Measurements from ENCODE around the gene HSPB6.

Gene HSPB6

DNA sequence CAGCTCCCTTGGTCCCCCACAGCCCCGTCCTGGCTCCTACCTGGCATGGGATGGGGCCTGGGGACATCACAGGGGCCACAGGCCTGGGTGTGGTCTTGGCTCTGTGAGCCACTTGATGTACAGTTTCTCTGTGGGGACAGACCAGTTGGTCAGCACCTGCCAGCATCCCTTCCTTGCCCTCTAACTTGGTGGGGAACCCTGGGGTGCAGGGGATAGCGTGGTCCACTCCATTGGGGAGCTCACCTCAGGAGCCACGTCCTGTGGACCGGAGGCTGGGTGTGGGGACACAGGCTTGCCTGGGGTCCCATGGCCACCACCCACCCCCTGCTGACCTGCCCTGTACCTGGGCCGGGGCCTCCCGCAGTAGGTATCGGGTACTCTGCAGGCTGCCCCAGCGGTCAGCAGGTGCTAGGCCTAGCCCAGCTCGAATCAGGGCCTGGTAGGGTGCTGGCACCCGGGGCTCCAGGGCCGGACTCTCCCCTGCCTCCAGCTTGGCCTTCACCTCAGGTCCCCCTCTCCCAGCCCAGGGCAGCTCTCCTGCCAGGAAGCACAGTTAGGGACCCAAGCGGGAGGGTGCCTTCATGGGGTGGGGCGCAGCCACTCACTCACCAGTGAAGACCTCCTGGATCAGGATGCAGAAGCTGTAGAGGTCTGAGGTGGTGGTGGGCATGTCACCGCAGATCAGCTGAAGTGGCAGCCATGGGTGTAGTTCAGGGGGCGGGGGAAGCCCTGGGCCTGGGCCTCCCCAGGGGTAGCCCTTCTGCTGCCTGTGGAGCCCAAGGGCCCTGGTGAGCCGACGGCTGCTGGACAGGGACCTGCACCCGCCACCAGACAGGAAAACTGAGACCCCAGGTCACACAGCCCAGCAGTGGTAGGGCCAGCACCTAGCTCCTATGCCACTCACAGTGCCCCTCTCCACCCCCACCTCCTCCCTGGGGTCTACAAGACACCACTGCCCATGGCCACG is 33.4 kb upstream of the HSPB6 start:
- no peak overlapping the region for H3K27ac Mint-ChIP-seq
- H3K27me3 Mint-ChIP-seq = peaks cover 7 to 30% of the 10 kb centered on the region in 2 donors
- no peaks in the 10 kb centered on the region for H3K4me1 Mint-ChIP-seq (ENCODE audit: low read depth in 2 of 2)
- H3K36me3 Mint-ChIP-seq (ENCODE audit: insufficient read depth) = no peaks in the 10 kb centered on the region
- H3K4me3 Mint-ChIP-seq = no peak overlapping the region
- DNase-seq (no peak), ATAC-seq (replicated peaks) (no peak)
- H3K9me3 Mint-ChIP-seq = no peaks in the 10 kb centered on the region

DNA sequence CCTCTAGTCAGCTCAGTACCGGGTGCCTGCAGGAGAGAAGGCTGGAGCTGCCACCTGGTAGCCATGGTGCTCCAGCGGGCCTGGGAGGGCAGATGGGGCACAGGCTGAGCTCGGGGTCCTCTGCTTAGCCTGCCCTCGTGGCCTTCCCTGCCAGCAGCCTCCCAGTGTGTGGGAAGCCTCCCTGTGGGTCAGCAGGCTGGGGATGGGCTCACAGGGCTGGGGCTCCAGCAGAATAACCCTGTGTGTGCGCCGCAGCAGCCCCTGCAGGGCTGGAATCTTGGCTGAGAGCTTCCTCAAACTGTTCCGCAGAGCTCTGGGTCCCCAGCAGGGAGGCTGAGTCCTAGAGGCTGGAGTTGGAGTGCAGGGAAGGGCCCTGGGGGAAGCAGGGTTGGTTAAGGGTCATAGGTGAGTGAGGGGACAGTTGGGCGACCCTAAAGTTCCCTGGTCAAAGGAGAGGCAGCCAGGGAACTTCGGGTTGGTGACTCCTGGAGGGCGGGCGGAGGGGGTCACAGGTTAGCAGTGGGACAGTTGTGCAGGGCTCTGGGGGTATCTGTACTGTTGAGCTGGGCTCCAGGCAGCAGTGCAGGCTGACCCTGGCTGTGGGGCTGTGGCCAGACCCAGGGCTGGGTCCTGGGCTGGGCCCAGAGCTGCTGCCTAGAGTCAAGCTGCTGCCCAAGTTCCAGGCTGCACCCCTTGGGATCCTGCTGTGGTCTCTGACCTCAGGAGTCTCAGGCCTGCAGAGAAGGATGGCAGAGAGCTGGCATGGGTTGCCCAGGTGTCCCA is 32.6 kb upstream of the HSPB6 start:
- Mint-ChIP-seq H3K36me3 (ENCODE audit: insufficient read depth) (no peaks in the 10 kb centered on the region), H3K9me3 (no peaks in the 10 kb centered on the region), H3K4me3 (no peak overlapping the region), H3K27ac (no peak overlapping the region), H3K4me1 (ENCODE audit: low read depth in 2 of 2) (no peaks in the 10 kb centered on the region), H3K27me3 (peaks cover 7 to 30% of the 10 kb centered on the region in 2 donors)
- DNase-seq (no peak), ATAC-seq (replicated peaks) (no peak)

- peaks cover 0 to 20% of the 10 kb centered on the region in 2 donors for H3K27me3 Mint-ChIP-seq
- H3K36me3 Mint-ChIP-seq (ENCODE audit: insufficient read depth) = no peaks in the 10 kb centered on the region
- H3K4me3 Mint-ChIP-seq = no peak overlapping the region
- ATAC-seq (replicated peaks) (no peak), DNase-seq (no peak)
- H3K4me1 Mint-ChIP-seq (ENCODE audit: low read depth in 2 of 2) = no peaks in the 10 kb centered on the region
- no peaks in the 10 kb centered on the region for H3K9me3 Mint-ChIP-seq
- H3K27ac Mint-ChIP-seq = no peak overlapping the region
Measured at GRCh38 chr19:35788205-35788960, 31.6 kb upstream of the HSPB6 start.

- Mint-ChIP-seq H3K4me1 (ENCODE audit: low read depth in 2 of 2) (no peaks in the 10 kb centered on the region), H3K27ac (no peak overlapping the region)
- no peak for ATAC-seq (replicated peaks)
Measured at GRCh38 chr19:35787227-35787799, 30.5 kb upstream of the HSPB6 start.

GRCh38 chr19:35786299-35787160 is 29.7 kb upstream of the HSPB6 start:
- ATAC-seq (replicated peaks) (no peak), DNase-seq (no peak)
- Mint-ChIP-seq H3K27ac (no peak overlapping the region), H3K4me1 (ENCODE audit: low read depth in 2 of 2) (no peaks in the 10 kb centered on the region), H3K9me3 (no peaks in the 10 kb centered on the region), H3K36me3 (ENCODE audit: insufficient read depth) (no peaks in the 10 kb centered on the region), H3K4me3 (no peak overlapping the region), H3K27me3 (peaks cover 0 to 2% of the 10 kb centered on the region in 2 donors)

More at GRCh38 chr19:35787227-35787799, 30.5 kb upstream of the HSPB6 start:
- no peaks in the 10 kb centered on the region for H3K36me3 Mint-ChIP-seq (ENCODE audit: insufficient read depth)
- H3K4me3 Mint-ChIP-seq = no peak overlapping the region
- no peak for DNase-seq
- peaks cover 0 to 9% of the 10 kb centered on the region in 2 donors for H3K27me3 Mint-ChIP-seq
- H3K9me3 Mint-ChIP-seq = no peaks in the 10 kb centered on the region

DNA sequence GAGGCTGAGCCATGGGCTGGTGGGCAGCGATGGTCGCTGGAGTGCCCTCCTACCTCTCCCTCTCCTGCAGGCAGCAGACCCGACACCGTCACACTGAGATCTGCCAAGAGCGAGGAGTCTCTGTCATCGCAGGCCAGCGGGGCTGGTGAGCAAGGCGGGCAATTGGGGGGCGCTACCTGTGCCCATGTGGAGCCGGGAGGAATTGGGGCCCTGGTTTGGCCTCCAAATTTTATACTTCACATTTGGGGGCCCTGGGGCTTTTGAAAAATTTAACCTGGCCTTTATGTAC is 28.5 kb upstream of the HSPB6 start:
- no peak overlapping the region for H3K27ac Mint-ChIP-seq
- DNase-seq = no peak
- no peaks in the 10 kb centered on the region for H3K4me1 Mint-ChIP-seq (ENCODE audit: low read depth in 2 of 2)
- H3K4me3 Mint-ChIP-seq = no peak overlapping the region
- peaks cover 2% of the 10 kb centered on the region for H3K36me3 Mint-ChIP-seq (ENCODE audit: insufficient read depth)
- no peak for ATAC-seq (replicated peaks)
- H3K27me3 Mint-ChIP-seq = no peaks in the 10 kb centered on the region
- H3K9me3 Mint-ChIP-seq = no peaks in the 10 kb centered on the region

DNA sequence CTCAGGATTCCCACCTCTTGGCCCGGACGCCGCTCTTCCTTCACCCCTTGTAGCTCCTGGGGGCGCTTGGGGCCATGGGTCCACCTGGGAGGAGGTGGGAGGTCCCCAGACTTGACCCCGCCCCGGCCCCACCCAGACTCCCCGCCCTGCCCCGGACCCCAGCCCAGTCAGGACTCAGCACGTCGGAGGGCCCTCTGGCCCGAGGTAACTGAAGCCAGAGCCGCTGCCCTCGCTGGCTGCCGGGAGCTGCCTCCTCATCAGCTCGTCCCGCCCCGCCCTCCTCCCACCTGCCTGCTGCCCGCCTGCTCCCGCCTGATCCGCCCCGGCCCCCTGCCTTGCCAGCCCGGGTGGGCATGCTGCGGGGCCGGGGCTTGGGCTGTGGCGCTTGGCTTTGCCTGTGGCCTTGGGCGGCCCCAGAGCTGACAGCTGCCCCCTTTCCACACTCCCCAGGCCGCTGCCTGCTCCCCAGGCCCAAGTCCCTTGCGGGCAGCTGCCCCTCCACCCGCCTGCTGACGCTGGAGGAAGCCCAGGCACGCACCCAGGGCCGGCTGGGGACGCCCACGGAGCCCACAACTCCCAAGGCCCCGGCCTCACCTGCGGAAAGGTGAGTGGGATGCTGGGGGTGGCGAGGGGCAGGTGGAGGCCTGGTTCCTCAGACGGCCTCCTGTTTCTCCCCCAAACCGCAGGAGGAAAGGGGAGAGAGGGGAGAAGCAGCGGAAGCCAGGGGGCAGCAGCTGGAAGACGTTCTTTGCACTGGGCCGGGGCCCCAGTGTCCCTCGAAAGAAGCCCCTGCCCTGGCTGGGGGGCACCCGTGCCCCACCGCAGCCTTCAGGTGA is 27.9 kb upstream of the HSPB6 start:
- peaks cover 3% of the 10 kb centered on the region for H3K36me3 Mint-ChIP-seq (ENCODE audit: insufficient read depth)
- no peaks in the 10 kb centered on the region for H3K4me1 Mint-ChIP-seq (ENCODE audit: low read depth in 2 of 2)
- no peak overlapping the region for H3K27ac Mint-ChIP-seq
- DNase-seq (no peak), ATAC-seq (replicated peaks) (no peak)
- no peaks in the 10 kb centered on the region for H3K27me3 Mint-ChIP-seq
- no peaks in the 10 kb centered on the region for H3K9me3 Mint-ChIP-seq
- no peak overlapping the region for H3K4me3 Mint-ChIP-seq

DNA sequence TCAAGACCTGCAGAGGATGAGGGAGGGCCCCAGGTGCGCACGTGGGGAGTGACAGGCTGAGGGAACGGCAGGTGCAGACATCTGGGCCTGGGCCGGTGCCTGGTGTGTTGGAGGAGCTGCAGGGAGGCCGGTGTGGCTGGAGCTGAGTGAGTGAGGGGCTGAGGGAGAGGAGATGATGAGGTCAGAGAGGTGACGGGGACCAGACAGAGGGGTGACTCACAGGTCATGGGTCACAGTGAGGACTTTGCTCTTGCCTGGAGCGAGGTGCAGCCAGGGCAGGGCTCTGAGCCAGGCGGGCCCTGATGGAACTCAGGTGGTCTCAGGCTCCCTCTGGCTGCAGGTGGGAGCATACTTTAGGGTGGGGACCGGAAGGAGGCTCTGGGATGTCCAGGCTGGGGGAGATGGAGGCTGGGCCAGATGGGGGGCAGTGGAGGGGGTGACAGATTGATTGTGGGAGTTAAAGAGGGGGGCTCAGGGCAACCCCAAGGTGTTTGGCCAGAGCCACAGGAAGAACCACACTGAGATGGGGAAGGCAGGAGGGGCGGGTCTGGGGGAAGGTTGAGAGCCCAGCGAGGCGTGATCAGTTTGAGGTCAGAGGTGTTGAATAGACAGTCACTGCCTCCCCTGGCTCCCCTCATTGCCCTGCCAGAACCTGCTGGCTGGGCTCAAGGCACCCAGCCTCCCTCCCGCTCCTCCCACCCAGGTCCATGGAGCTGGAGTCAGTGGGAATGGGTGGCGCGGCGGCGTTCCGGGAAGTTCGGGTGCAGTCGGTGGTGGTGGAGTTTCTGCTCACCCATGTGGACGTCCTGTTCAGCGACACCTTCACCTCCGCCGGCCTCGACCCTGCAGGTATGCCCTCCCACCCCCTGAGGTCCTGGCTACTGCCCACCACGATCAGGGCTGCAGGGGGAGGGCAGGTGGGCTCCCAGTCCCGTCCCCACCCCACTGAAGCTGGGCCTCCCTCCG is 26.9 kb upstream of the HSPB6 start:
- Mint-ChIP-seq H3K9me3 (no peaks in the 10 kb centered on the region), H3K4me1 (ENCODE audit: low read depth in 2 of 2) (no peaks in the 10 kb centered on the region), H3K27me3 (no peaks in the 10 kb centered on the region), H3K36me3 (ENCODE audit: insufficient read depth) (peaks cover 6% of the 10 kb centered on the region), H3K27ac (peak overlapping the region in 1 of 2 donors; percentile 14), H3K4me3 (no peak overlapping the region)
- no peak for DNase-seq
- ATAC-seq (replicated peaks) = no peak

DNA sequence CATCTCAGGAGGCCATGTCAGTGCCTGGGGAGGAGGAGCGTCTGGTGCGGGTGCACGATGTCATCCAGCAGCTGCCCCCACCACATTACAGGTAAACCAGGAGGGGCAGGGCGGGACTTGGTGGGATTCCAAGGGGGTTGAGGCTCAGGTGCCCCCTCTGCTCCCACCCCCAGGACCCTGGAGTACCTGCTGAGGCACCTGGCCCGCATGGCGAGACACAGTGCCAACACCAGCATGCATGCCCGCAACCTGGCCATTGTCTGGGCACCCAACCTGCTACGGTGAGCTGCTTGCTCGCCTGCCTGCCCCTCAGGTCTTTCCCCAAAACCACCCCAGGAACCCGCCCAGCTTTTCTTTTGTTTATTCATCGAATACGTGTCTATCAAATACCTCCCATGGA is 25.8 kb upstream of the HSPB6 start:
- H3K27ac Mint-ChIP-seq = peak overlapping the region; percentile 14 to 15
- no peaks in the 10 kb centered on the region for H3K9me3 Mint-ChIP-seq
- H3K27me3 Mint-ChIP-seq = no peaks in the 10 kb centered on the region

GRCh38 chr19:35781650-35782049 is 24.8 kb upstream of the HSPB6 start:
- no peak for ATAC-seq (replicated peaks)
- H3K36me3 Mint-ChIP-seq (ENCODE audit: insufficient read depth) = peaks cover 6% of the 10 kb centered on the region

More for the DNA sequence above, 25.8 kb upstream of the HSPB6 start:
- no peak for DNase-seq
- H3K4me3 Mint-ChIP-seq = no peak overlapping the region
- H3K36me3 Mint-ChIP-seq (ENCODE audit: insufficient read depth) = peaks cover 6% of the 10 kb centered on the region
- H3K4me1 Mint-ChIP-seq (ENCODE audit: low read depth in 2 of 2) = no peaks in the 10 kb centered on the region
- ATAC-seq (replicated peaks) = no peak

DNA sequence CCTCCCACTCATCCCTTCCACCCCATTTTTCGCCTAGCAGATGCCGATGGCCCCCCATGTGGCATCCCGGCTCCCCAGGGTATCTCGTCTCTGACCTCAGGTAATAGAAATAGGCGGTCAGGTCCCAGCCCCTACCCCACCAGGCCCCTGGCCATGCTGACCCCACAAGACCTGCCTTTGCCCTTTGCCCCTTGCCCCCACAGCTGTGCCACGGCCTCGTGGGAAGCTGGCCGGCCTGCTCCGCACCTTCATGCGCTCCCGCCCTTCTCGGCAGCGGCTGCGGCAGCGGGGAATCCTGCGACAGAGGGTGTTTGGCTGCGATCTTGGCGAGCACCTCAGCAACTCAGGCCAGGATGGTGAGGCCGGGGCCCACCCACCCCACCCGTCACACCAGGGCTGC is 23.9 kb upstream of the HSPB6 start:
- no peaks in the 10 kb centered on the region for H3K27me3 Mint-ChIP-seq
- ATAC-seq (replicated peaks) (no peak), DNase-seq (no peak)
- peaks cover 8 to 11% of the 10 kb centered on the region in 2 donors for H3K4me1 Mint-ChIP-seq (ENCODE audit: low read depth in 2 of 2)
- peaks cover 6% of the 10 kb centered on the region for H3K36me3 Mint-ChIP-seq (ENCODE audit: insufficient read depth)
- H3K9me3 Mint-ChIP-seq = no peaks in the 10 kb centered on the region
- H3K4me3 Mint-ChIP-seq = no peak overlapping the region
- H3K27ac Mint-ChIP-seq = no peak overlapping the region

More at GRCh38 chr19:35781650-35782049, 24.8 kb upstream of the HSPB6 start:
- DNase-seq = no peak
- Mint-ChIP-seq H3K27ac (no peak overlapping the region), H3K27me3 (no peaks in the 10 kb centered on the region), H3K4me1 (ENCODE audit: low read depth in 2 of 2) (peaks cover 3 to 4% of the 10 kb centered on the region in 2 donors), H3K4me3 (no peak overlapping the region), H3K9me3 (no peaks in the 10 kb centered on the region)
